ENCODE data around the gene VEPH1.
A peak's percentile ranks its signal among the peaks of the same experiment; 100 is the strongest.

VEPH1 gene

DNA sequence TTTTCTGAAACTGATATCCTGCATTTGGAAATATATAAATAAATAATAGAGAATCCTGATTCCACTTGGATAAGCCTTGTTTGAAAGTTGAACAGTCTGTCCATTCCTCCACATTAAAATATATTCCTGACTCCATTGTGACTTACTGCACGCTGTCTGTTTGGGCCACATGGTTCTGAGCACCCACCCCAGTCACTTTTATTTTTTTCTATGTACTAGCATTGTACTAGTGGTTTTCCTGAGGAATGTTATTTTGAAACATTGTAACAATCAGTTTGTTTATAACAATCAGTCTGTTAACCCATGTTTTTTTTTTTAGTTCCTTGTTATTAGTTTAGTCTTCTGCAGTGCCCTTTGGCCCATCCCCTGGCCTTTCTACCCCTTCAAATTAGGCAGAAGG, 255.8 kb downstream of the VEPH1 start:
- DNase-seq: no peak

- DNase-seq: no peak
Observed at GRCh38 chr3:157242836-157243235, 260.4 kb downstream of the VEPH1 start.

GRCh38 chr3:157241599-157241998, 261.6 kb downstream of the VEPH1 start:
- no peak for DNase-seq

GRCh38 chr3:157240408-157240807, 262.8 kb downstream of the VEPH1 start:
- DNase-seq: no peak

GRCh38 chr3:157239082-157239704, 264.0 kb downstream of the VEPH1 start:
- peak; percentile 76 for DNase-seq

DNA sequence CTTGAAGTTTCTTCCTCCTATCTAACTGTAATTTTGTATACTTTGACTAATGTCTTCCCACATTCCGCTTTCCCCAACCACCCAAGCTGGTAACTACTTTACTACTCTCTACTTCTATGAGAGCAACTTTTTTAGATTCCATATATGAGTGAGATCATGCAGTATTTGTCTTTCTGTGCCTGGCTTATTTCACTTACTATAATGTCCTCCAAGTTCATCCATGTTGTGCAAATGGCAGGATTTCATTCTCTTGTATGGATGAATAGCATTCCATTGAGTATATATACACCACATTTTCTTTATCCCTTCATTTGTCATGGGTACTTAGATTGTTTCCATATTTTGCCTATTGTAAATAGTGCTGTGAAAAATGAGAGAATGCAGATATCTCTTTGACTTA, 264.8 kb downstream of the VEPH1 start:
- DNase-seq: no peak

DNA sequence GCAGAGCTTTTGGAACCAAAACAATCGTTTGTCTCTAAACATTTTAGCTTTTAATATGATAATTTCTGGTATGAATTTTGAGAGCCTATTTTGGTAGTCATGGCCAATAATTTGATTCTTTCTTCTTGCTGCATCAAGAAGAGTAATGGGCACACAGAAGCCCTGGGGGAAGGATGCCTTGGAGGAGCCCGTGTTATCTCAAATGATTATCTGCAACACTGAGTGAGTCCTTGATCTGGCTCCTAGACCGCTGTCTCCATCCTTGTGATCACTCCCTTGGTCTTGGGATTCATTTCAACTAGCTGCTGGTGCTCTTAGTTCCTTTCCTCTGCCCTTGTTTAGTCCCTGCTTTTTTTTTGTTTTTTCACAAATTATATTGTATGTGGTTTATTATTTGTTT, 265.3 kb downstream of the VEPH1 start:
- no peak for DNase-seq

- DNase-seq: no peak
Observed at GRCh38 chr3:157235291-157235690, 267.9 kb downstream of the VEPH1 start.

DNA sequence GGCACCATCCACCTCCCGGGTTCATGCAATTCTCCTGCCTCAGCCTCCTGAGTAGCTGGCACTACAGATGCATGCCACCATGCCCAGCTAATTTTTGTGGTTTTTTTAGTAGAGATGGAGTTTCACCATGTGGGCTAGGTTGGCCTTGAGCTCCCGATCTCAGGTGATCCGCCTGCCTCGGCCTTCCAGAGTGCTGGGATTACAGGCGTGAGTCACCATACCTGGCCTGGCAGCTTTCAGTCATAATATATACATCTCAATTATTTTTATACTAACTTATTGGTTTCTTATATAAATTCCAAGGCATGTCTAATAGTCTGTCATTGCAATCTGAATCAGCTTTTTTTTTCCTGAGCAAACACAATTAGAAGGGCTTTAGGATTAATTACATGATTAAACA, 269.3 kb downstream of the VEPH1 start:
- no peak for DNase-seq

DNA sequence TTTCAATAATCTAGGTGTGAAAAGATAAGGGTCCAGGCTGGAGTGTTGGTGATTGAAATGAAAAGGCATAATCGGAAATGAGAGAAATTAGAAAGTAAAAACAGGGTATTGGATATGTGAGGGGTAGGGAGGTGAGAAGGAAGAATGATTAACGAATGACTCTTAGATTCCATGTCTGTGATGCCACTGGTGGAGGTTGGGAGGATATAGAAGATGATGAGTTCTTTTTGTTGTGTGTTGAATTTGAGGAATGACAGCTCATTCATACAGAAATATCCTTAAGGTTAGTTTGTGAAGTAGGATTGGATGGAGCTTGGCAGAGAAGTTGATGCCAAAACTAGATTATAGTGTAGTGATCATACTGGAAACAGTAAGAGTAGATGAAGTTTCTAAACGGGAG, 271.1 kb downstream of the VEPH1 start:
- DNase-seq: no peak

- no peak for DNase-seq
Observed at GRCh38 chr3:157231071-157231470, 272.1 kb downstream of the VEPH1 start.

- DNase-seq: no peak
Observed at GRCh38 chr3:157226173-157226847, 276.9 kb downstream of the VEPH1 start.

GRCh38 chr3:157225001-157225400, 278.2 kb downstream of the VEPH1 start:
- no peak for DNase-seq

DNA sequence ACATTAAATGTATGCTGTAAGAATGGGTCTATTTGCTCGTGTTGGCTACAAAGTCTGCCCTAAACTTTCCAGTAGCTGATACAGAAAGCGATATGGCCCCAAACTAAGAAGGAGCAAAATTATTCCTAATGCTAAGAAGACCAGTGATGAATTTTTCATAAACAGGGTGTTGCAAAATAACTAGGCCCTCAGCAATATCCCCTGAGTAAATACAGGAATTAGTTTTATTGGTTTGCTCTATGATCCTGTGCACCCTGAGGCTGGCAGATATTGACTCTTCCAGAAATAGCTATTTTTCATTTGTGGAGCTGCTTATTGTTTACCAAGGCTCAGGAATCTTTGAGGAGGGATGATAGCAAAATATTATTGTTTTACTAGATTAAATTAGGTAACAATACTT, 282.3 kb downstream of the VEPH1 start:
- no peak for DNase-seq

DNA sequence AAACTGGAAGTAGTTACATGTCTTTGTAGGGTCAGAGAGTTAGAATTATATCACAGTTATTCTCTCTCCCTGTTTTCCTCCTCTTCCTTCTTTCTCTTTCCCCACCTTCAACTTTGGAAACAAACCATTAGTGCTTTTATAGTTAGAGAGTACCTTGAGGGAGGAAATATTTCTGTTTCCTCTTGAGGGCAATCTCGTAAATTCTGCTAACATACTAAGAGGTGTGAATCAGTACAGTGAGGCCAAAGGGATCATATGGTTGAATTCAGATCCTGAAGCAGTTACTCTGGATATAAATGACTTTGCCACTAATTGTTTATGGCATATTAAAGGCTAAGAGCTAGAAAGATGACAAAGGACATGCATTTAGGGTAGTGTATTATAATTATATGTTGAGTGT, 283.0 kb downstream of the VEPH1 start:
- DNase-seq: no peak

DNA sequence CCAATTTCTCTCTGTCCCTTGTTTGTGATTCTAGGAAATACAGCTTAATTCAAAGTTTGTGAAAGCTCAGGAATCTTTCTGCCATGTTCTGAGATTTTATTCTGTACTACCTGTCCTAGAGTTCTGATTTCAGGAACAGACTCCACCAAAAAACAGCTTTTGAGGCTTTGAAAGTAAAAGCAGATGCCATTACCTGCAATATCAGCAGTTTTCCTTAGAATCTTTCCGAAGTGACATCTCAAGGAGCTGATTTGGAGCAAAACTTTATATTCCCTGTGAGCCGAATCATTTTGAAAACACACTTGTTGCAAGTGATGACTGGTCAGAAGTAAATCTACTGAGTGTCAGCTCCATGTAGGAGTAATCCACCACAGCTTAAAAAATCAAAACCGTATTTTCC, 284.0 kb downstream of the VEPH1 start:
- no peak for DNase-seq

Data from activated naive CD4-positive, alpha-beta T cell treated with Interleukin-2 at 50 U/mL for 16 hours (primary cell).